ENCODE data around the gene ELMO2.
A peak's percentile ranks its signal among the peaks of the same experiment; 100 is the strongest.

ELMO2 gene

DNA sequence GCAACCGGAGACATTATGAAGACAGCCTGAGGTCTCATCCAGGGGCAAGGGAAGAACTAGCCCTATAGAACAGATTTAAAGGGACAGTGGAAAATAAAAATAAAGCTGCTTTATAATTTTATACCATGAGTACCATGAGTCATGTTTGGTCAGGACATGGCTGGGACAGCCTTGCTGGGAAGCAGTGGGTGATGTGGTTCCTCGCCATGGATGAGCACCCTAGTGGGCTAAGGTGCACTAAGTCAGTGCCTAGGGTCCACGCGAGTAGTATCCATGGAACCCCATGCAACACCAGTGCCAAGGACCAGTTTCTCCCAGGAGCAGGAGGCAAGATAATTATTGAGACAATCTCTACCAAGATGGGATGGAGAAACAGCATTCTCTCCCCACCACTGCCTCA is 33.4 kb upstream of the ELMO2 start:
- Histone ChIP-seq H2BK5ac (ENCODE audit: low read depth, low read length, poor library complexity, severe bottlenecking) (no peak overlapping the region), H3K36me3 (ENCODE audit: control insufficient read depth in 1 of 2, insufficient read depth in 2 of 2, low read depth in 1 of 2, low read length in 2 of 2) (no peaks in the 10 kb centered on the region), H3K79me1 (replicated peaks; ENCODE audit: low read length, poor library complexity, severe bottlenecking) (no peaks in the 10 kb centered on the region), H3K18ac (ENCODE audit: low read depth in 1 of 2, low read length in 2 of 2) (no peak overlapping the region), H4K91ac (ENCODE audit: low read length) (no peak overlapping the region), H3K4me3 (ENCODE audit: insufficient read depth in 1 of 2, low read depth in 1 of 2, low read length in 2 of 2) (no peak overlapping the region), H3K9ac (ENCODE audit: low read length) (no peak overlapping the region), H4K8ac (ENCODE audit: low read length) (no peak overlapping the region), H2BK120ac (ENCODE audit: low read depth, low read length) (no peak overlapping the region), H3K23ac (ENCODE audit: low read length in 2 of 2) (no peak overlapping the region), H3K14ac (ENCODE audit: low read length in 2 of 2) (peak overlapping the region in 1 of 2 experiments; percentile 46), H3K4me2 (ENCODE audit: low read length, poor library complexity, severe bottlenecking) (no peak overlapping the region), H3K9me3 (ENCODE audit: control insufficient read depth, low read length) (peaks cover 5% of the 10 kb centered on the region), H3K4ac (ENCODE audit: low read depth in 1 of 2, low read length in 2 of 2) (no peak overlapping the region), H2AFZ (ENCODE audit: low read depth, low read length) (no peak overlapping the region), H3K4me1 (ENCODE audit: control insufficient read depth, insufficient read depth, low read depth, low read length) (no peaks in the 10 kb centered on the region), H2BK12ac (ENCODE audit: low read length in 2 of 2) (no peak overlapping the region), H2BK15ac (ENCODE audit: low read depth, poor library complexity, severe bottlenecking) (no peak overlapping the region), H2AK5ac (ENCODE audit: low read length, severe bottlenecking) (no peak overlapping the region), H3K27ac (ENCODE audit: low read length, poor library complexity, severe bottlenecking) (no peak overlapping the region), H3K27me3 (ENCODE audit: control insufficient read depth in 1 of 2, insufficient read depth in 1 of 2, low read length in 2 of 2) (no peaks in the 10 kb centered on the region)
- 86% methylated on average over 3 of the region's 4 CpGs for WGBS
- DNase-seq: no peak

GRCh38 chr20:46438156-46438750 is 31.8 kb upstream of the ELMO2 start:
- Histone ChIP-seq H2AFZ (ENCODE audit: low read depth, low read length) (no peak overlapping the region), H3K23ac (ENCODE audit: low read length in 2 of 2) (no peak overlapping the region), H3K27ac (ENCODE audit: low read length, poor library complexity, severe bottlenecking) (no peak overlapping the region), H3K4ac (ENCODE audit: low read depth in 1 of 2, low read length in 2 of 2) (no peak overlapping the region), H3K18ac (ENCODE audit: low read depth in 1 of 2, low read length in 2 of 2) (no peak overlapping the region), H4K91ac (ENCODE audit: low read length) (no peak overlapping the region), H3K14ac (ENCODE audit: low read length in 2 of 2) (no peak overlapping the region), H3K4me3 (ENCODE audit: insufficient read depth in 1 of 2, low read depth in 1 of 2, low read length in 2 of 2) (no peak overlapping the region), H2BK12ac (ENCODE audit: low read length in 2 of 2) (no peak overlapping the region), H2BK5ac (ENCODE audit: low read depth, low read length, poor library complexity, severe bottlenecking) (no peak overlapping the region), H3K9me3 (ENCODE audit: control insufficient read depth, low read length) (no peaks in the 10 kb centered on the region), H3K27me3 (ENCODE audit: control insufficient read depth in 1 of 2, insufficient read depth in 1 of 2, low read length in 2 of 2) (peaks cover 0 to 3% of the 10 kb centered on the region in 2 experiments), H3K36me3 (ENCODE audit: control insufficient read depth in 1 of 2, insufficient read depth in 2 of 2, low read depth in 1 of 2, low read length in 2 of 2) (no peaks in the 10 kb centered on the region), H3K79me1 (replicated peaks; ENCODE audit: low read length, poor library complexity, severe bottlenecking) (no peaks in the 10 kb centered on the region), H3K4me2 (ENCODE audit: low read length, poor library complexity, severe bottlenecking) (no peak overlapping the region), H2AK5ac (ENCODE audit: low read length, severe bottlenecking) (no peak overlapping the region), H3K9ac (ENCODE audit: low read length) (no peak overlapping the region), H4K8ac (ENCODE audit: low read length) (no peak overlapping the region), H2BK15ac (ENCODE audit: low read depth, poor library complexity, severe bottlenecking) (no peak overlapping the region), H3K4me1 (ENCODE audit: control insufficient read depth, insufficient read depth, low read depth, low read length) (no peaks in the 10 kb centered on the region), H2BK120ac (ENCODE audit: low read depth, low read length) (no peak overlapping the region)
- 71% methylated on average over 4 of the region's 4 CpGs for WGBS
- peak; percentile 34 for DNase-seq

GRCh38 chr20:46435146-46435545 is 28.7 kb upstream of the ELMO2 start:
- no peak overlapping the region for H2AK5ac ChIP-seq (ENCODE audit: low read length, severe bottlenecking)
- H2BK5ac ChIP-seq (ENCODE audit: low read depth, low read length, poor library complexity, severe bottlenecking): no peak overlapping the region
- no peak overlapping the region for H2BK120ac ChIP-seq (ENCODE audit: low read depth, low read length)
- no peak overlapping the region for H3K23ac ChIP-seq (ENCODE audit: low read length in 2 of 2)
- H3K4ac ChIP-seq (ENCODE audit: low read depth in 1 of 2, low read length in 2 of 2): no peak overlapping the region
- no peak overlapping the region for H3K14ac ChIP-seq (ENCODE audit: low read length in 2 of 2)
- H3K27me3 ChIP-seq (ENCODE audit: control insufficient read depth in 1 of 2, insufficient read depth in 1 of 2, low read length in 2 of 2): peaks cover 8 to 10% of the 10 kb centered on the region in 2 experiments
- H4K91ac ChIP-seq (ENCODE audit: low read length): no peak overlapping the region
- DNase-seq: no peak
- H3K9me3 ChIP-seq (ENCODE audit: control insufficient read depth, low read length): no peaks in the 10 kb centered on the region
- H2BK15ac ChIP-seq (ENCODE audit: low read depth, poor library complexity, severe bottlenecking): no peak overlapping the region
- H2BK12ac ChIP-seq (ENCODE audit: low read length in 2 of 2): no peak overlapping the region
- no peak overlapping the region for H3K18ac ChIP-seq (ENCODE audit: low read depth in 1 of 2, low read length in 2 of 2)
- no peak overlapping the region for H4K8ac ChIP-seq (ENCODE audit: low read length)
- no peak overlapping the region for H3K9ac ChIP-seq (ENCODE audit: low read length)
- no peaks in the 10 kb centered on the region for H3K4me1 ChIP-seq (ENCODE audit: control insufficient read depth, insufficient read depth, low read depth, low read length)
- no peak overlapping the region for H3K4me2 ChIP-seq (ENCODE audit: low read length, poor library complexity, severe bottlenecking)
- H3K79me1 ChIP-seq (replicated peaks; ENCODE audit: low read length, poor library complexity, severe bottlenecking): no peaks in the 10 kb centered on the region
- no peak overlapping the region for H2AFZ ChIP-seq (ENCODE audit: low read depth, low read length)
- H3K4me3 ChIP-seq (ENCODE audit: insufficient read depth in 1 of 2, low read depth in 1 of 2, low read length in 2 of 2): no peak overlapping the region
- 82% methylated on average over 6 of the region's 6 CpGs for WGBS
- no peak overlapping the region for H3K27ac ChIP-seq (ENCODE audit: low read length, poor library complexity, severe bottlenecking)
- no peaks in the 10 kb centered on the region for H3K36me3 ChIP-seq (ENCODE audit: control insufficient read depth in 1 of 2, insufficient read depth in 2 of 2, low read depth in 1 of 2, low read length in 2 of 2)

DNA sequence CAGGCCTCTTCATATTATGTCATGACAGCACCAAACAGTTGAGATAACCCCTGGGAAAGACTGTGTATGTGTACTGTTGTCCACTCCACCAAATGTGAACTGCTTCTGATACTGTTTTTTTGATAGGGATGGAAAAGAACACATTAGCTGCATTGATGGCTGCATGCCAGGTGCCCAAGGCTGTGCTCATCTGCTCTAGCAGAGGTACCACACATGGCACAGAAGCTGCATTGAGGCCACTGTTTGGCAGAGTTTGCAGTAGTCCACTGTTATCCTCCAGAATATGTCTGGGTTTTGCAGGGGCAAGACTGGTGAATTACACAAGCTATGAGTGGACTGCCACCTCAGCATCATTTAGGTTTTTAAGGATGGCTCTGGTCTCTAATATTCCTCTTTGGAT is 28.2 kb upstream of the ELMO2 start:
- H3K4ac ChIP-seq (ENCODE audit: low read depth in 1 of 2, low read length in 2 of 2): no peak overlapping the region
- no peak overlapping the region for H2BK5ac ChIP-seq (ENCODE audit: low read depth, low read length, poor library complexity, severe bottlenecking)
- no peak overlapping the region for H3K14ac ChIP-seq (ENCODE audit: low read length in 2 of 2)
- H3K9me3 ChIP-seq (ENCODE audit: control insufficient read depth, low read length): no peaks in the 10 kb centered on the region
- no peak overlapping the region for H4K91ac ChIP-seq (ENCODE audit: low read length)
- H3K27me3 ChIP-seq (ENCODE audit: control insufficient read depth in 1 of 2, insufficient read depth in 1 of 2, low read length in 2 of 2): peaks cover 10 to 13% of the 10 kb centered on the region in 2 experiments
- H3K4me2 ChIP-seq (ENCODE audit: low read length, poor library complexity, severe bottlenecking): no peak overlapping the region
- no peak for DNase-seq
- no peak overlapping the region for H3K23ac ChIP-seq (ENCODE audit: low read length in 2 of 2)
- no peaks in the 10 kb centered on the region for H3K79me1 ChIP-seq (replicated peaks; ENCODE audit: low read length, poor library complexity, severe bottlenecking)
- H3K27ac ChIP-seq (ENCODE audit: low read length, poor library complexity, severe bottlenecking): no peak overlapping the region
- H2BK12ac ChIP-seq (ENCODE audit: low read length in 2 of 2): no peak overlapping the region
- H3K36me3 ChIP-seq (ENCODE audit: control insufficient read depth in 1 of 2, insufficient read depth in 2 of 2, low read depth in 1 of 2, low read length in 2 of 2): no peaks in the 10 kb centered on the region
- H2BK15ac ChIP-seq (ENCODE audit: low read depth, poor library complexity, severe bottlenecking): no peak overlapping the region
- no peak overlapping the region for H3K9ac ChIP-seq (ENCODE audit: low read length)
- no peak overlapping the region for H4K8ac ChIP-seq (ENCODE audit: low read length)
- H3K18ac ChIP-seq (ENCODE audit: low read depth in 1 of 2, low read length in 2 of 2): no peak overlapping the region
- H3K4me1 ChIP-seq (ENCODE audit: control insufficient read depth, insufficient read depth, low read depth, low read length): no peaks in the 10 kb centered on the region
- H2AK5ac ChIP-seq (ENCODE audit: low read length, severe bottlenecking): no peak overlapping the region
- no peak overlapping the region for H3K4me3 ChIP-seq (ENCODE audit: insufficient read depth in 1 of 2, low read depth in 1 of 2, low read length in 2 of 2)
- no peak overlapping the region for H2AFZ ChIP-seq (ENCODE audit: low read depth, low read length)
- no peak overlapping the region for H2BK120ac ChIP-seq (ENCODE audit: low read depth, low read length)
